AG09309 (cell line): ENCODE data around the gene SF3A2.

Experiments used
- DNase-seq: peaks from one replicate; pipeline ENCODE4 v3.0.0-alpha.2; 2010; ENCODE audit warnings: low read depth
- H3K4me3 ChIP-seq: 2 replicates; pipeline ENCODE4 v1.5.1; 2011; ENCODE audit warnings: mild to moderate bottlenecking, low read depth, low read length, moderate library complexity; ENCODE audit not compliant: control insufficient read depth
- CTCF ChIP-seq: IDR thresholded peaks from 2 replicates; pipeline ENCODE4 v1.5.1; 2011; ENCODE audit warnings: mild to moderate bottlenecking, low read depth, low read length, inconsistent platforms; ENCODE audit not compliant: insufficient read depth, control insufficient read depth; ENCODE audit errors: missing control alignments

Gene SF3A2

GRCh38 chr19:2227415-2228156 is 9.0 kb upstream of the SF3A2 start:
- H3K4me3 ChIP-seq, result no peak overlapping the region
- DNase-seq, result no peak
- no peak for TF ChIP-seq CTCF

GRCh38 chr19:2228157-2229030 is 8.2 kb upstream of the SF3A2 start:
- no peak for TF ChIP-seq CTCF
- no peak overlapping the region for H3K4me3 ChIP-seq

GRCh38 chr19:2229103-2230032 is 7.3 kb upstream of the SF3A2 start:
- no peak for DNase-seq
- no peak overlapping the region for H3K4me3 ChIP-seq
- no peak for TF ChIP-seq CTCF

More at GRCh38 chr19:2228157-2229030, 8.2 kb upstream of the SF3A2 start:
- no peak for DNase-seq

GRCh38 chr19:2230033-2230531 is 6.5 kb upstream of the SF3A2 start:
- DNase-seq, result no peak
- H3K4me3 ChIP-seq, result no peak overlapping the region
- no peak for TF ChIP-seq CTCF

- no peak for TF ChIP-seq CTCF
- DNase-seq, result no peak
- no peak overlapping the region for H3K4me3 ChIP-seq
These were observed 5.7 kb upstream of the SF3A2 start for GRCh38 chr19:2230807-2231533.

GRCh38 chr19:2231621-2232221 is 4.9 kb upstream of the SF3A2 start:
- no peak for DNase-seq
- no peak overlapping the region for H3K4me3 ChIP-seq
- TF ChIP-seq CTCF, result no peak
